GM12878 (cell line): ENCODE data around the gene ENOX1. TPM values are rescaled to one million over a fixed set of nuclear protein-coding genes. Genes with fewer than 3 reads are reported as not detected.

Source experiments
- ATAC-seq: fragments of 200-7000 bp; cut with Tn5 transposase; 3 replicates; pipeline ENCODE4 v1.9.1; 2020; ENCODE audit warnings: mild to moderate bottlenecking, moderate library complexity
- BruUV-seq: library from RNA; stranded (reverse); fragments of 400-500 nt; replicated peaks from 2 replicates; lab custom pipeline; 2021; lab: Mats Ljungman, UMichigan
- CTCF ChIA-PET: fragments of 300-600 bp; sonication (Branson Sonifier 250); formaldehyde crosslinking; extraction: SDS; loops from one replicate; lab custom pipeline; 2021; ENCODE audit warnings: inconsistent platforms; lab: Yijun Ruan, JAX
- POLR2A ChIA-PET: fragments of 350-600 bp; formaldehyde crosslinking; extraction: SDS; loops from one replicate; lab custom pipeline; 2021; ENCODE audit warnings: inconsistent platforms; lab: Charles Lee
- RAD21 ChIA-PET: fragments of 300-600 bp; sonication (Branson Sonifier 250); formaldehyde crosslinking; loops from one replicate; lab custom pipeline; 2023; ENCODE audit warnings: antibody characterized with exemption; ENCODE audit not compliant: unreplicated experiment; lab: Charles Lee
- SMC1A ChIA-PET: fragments of 300-600 bp; sonication (Branson Sonifier 250); formaldehyde crosslinking; loops from one replicate; lab custom pipeline; 2023; ENCODE audit not compliant: unreplicated experiment, uncharacterized antibody; lab: Charles Lee
- DNase-seq: peaks from one replicate; pipeline ENCODE4 v3.0.0-alpha.2; 2011; ENCODE audit warnings: low read depth, low spot score
- FAIRE-seq: peaks from 3 replicates; lab custom pipeline; 2011; peaks lifted over from hg19 to GRCh38; lab: Jason Lieb, UNC
- H2AFZ ChIP-seq: 2 replicates; pipeline ENCODE4 v1.6.0; 2011; ENCODE audit warnings: low read depth, low read length, control low read depth; ENCODE audit not compliant: control insufficient read depth
- H3K27ac ChIP-seq: 2 replicates; pipeline ENCODE4 v1.5.1; 2011; ENCODE audit warnings: control low read depth; ENCODE audit not compliant: control insufficient read depth, insufficient read depth
- H3K27me3 ChIP-seq, 2 experiments: replicated peaks in 1 of 2; 2 replicates each; pipeline versions ENCODE4 v1.6.0 to v1.6.1; 2011; ENCODE audit warnings: low read length in 1 of 2; ENCODE audit not compliant: control insufficient read depth in 2 of 2, insufficient read depth in 2 of 2
- H3K36me3 ChIP-seq, 2 experiments: 2 replicates each; pipeline ENCODE4 v1.5.1; 2011; ENCODE audit warnings: low read length in 1 of 2; ENCODE audit not compliant: control insufficient read depth in 2 of 2, insufficient read depth in 2 of 2
- H3K4me1 ChIP-seq: 2 replicates; pipeline ENCODE4 v1.6.1; 2011; ENCODE audit warnings: mild to moderate bottlenecking, low read length, moderate library complexity, mixed read lengths; ENCODE audit not compliant: control insufficient read depth, insufficient read depth
- H3K4me2 ChIP-seq: 2 replicates; pipeline ENCODE4 v1.6.0; 2011; ENCODE audit warnings: control low read depth; ENCODE audit not compliant: control insufficient read depth, insufficient read depth
- H3K4me3 ChIP-seq: fragments of 200-600 bp; sonication (generic); 2 replicates; pipeline ENCODE4 v1.5.1; 2016
- H3K79me2 ChIP-seq: 2 replicates; pipeline ENCODE4 v1.6.0; 2011; ENCODE audit warnings: low read length; ENCODE audit not compliant: control insufficient read depth, insufficient read depth
- H3K9ac ChIP-seq: 2 replicates; pipeline ENCODE4 v1.8.0; 2011; ENCODE audit warnings: low read length, control low read depth, mixed read lengths; ENCODE audit not compliant: control insufficient read depth, insufficient read depth
- H3K9me3 ChIP-seq: replicated peaks from 3 replicates; pipeline ENCODE4 v1.5.1; 2011; ENCODE audit warnings: mild to moderate bottlenecking, low read length; ENCODE audit not compliant: control insufficient read depth, insufficient read depth
- H4K20me1 ChIP-seq: 2 replicates; pipeline ENCODE4 v1.6.0; 2011; ENCODE audit not compliant: control insufficient read depth, insufficient read depth
- ATF7 ChIP-seq: fragments of 450-650 bp; IDR thresholded peaks from 2 replicates; pipeline ENCODE4 v1.6.1; 2016; ENCODE audit warnings: low read depth, mild to moderate bottlenecking
- BMI1 ChIP-seq: fragments of 450-650 bp; IDR thresholded peaks from 2 replicates; pipeline ENCODE4 v1.6.1; 2016; ENCODE audit warnings: mild to moderate bottlenecking, moderate library complexity, borderline replicate concordance
- CBFB ChIP-seq: IDR thresholded peaks from 2 replicates; pipeline ENCODE4 v1.6.1; 2016; ENCODE audit warnings: antibody characterized with exemption, low read depth
- CHD1 ChIP-seq: IDR thresholded peaks from 2 replicates; pipeline ENCODE4 v1.6.1; 2012; ENCODE audit warnings: low read depth, low read length, improper control_type of control experiment
- KDM1A ChIP-seq: fragments of 200-600 bp; sonication (generic); IDR thresholded peaks from 2 replicates; pipeline ENCODE4 v1.6.1; 2016; ENCODE audit warnings: borderline replicate concordance
- KLF5 ChIP-seq: fragments of 450-650 bp; IDR thresholded peaks from 2 replicates; pipeline ENCODE4 v1.6.1; 2014; ENCODE audit warnings: mild to moderate bottlenecking; ENCODE audit not compliant: partially characterized antibody
- NRF1 ChIP-seq: conservative IDR thresholded peaks from 2 replicates; pipeline ENCODE4 v1.6.1; 2011; ENCODE audit warnings: mild to moderate bottlenecking, low read depth, low read length, improper control_type of control experiment
- POLR2AphosphoS2 ChIP-seq: IDR thresholded peaks from 2 replicates; pipeline ENCODE4 v1.6.1; 2011; ENCODE audit warnings: low read depth, mild to moderate bottlenecking, low read length, improper control_type of control experiment, moderate library complexity
- RBBP5 ChIP-seq: fragments of 200-600 bp; sonication (generic); conservative IDR thresholded peaks from 2 replicates; pipeline ENCODE4 v1.6.1; 2016
- WRNIP1 ChIP-seq: IDR thresholded peaks from 2 replicates; pipeline ENCODE4 v1.6.1; 2011; ENCODE audit warnings: low read depth, low read length, improper control_type of control experiment, borderline replicate concordance
- WGBS: methylation state at CpG from one replicate; pipeline ENCODE4 v1.1.6; 2016; ENCODE audit warnings: low lambda C conversion rate; ENCODE audit not compliant: insufficient replicate concordance, insufficient coverage; ENCODE audit errors: missing lambda C conversion rate; 5-methylcytosine and 5-hydroxymethylcytosine counted together
- in situ Hi-C: fragments of 300-500 bp; cut with MboI; formaldehyde crosslinking; loops from 9 replicates; pipeline ENCODE4 v1.14.3; 2018; ENCODE audit warnings: mixed read lengths
- intact Hi-C: fragments of 100-400 bp; cut with micrococcal nuclease; formaldehyde crosslinking; loops from one replicate; pipeline ENCODE4 v1.14.2; 2022; ENCODE audit not compliant: unreplicated experiment
- polyA plus RNA-seq, 11 experiments: library from polyadenylated mRNA; depleted of rRNA in 4 of 11; unstranded in 6 of 11; stranded (reverse) in 5 of 11; fragments of >200 nt; fragmentation: Nextera tagmentation in 4 of 11; fragmentation: Illumina TruSeq in 1 of 11; extraction: Ambion mirVana in 4 of 11; extraction: Trizol in 1 of 11; gene quantifications; 1 replicate in 1 of 11; 2 replicates in 10 of 11; pipeline versions ENCODE4 v1.2.1 to v1.2.3, GENCODE V29; 2011 to 2016; ENCODE audit warnings: inconsistent platforms in 2 of 11, missing spikeins in 2 of 11, low read depth in 1 of 11
- total RNA-seq, 4 experiments: library from RNA; depleted of rRNA in 3 of 4; stranded (reverse); fragments of >200 nt in 3 of 4; fragmentation: Illumina TruSeq in 1 of 4; extraction: Trizol in 1 of 4; gene quantifications; 2 replicates each; pipeline versions ENCODE4 v1.2.1 to v1.2.3, GENCODE V29; 2013 to 2021
- TF ChIP-seq, protein P1 (sequence below): IDR thresholded peaks from 2 replicates; pipeline ENCODE4 v1.6.1; 2011; ENCODE audit warnings: borderline replicate concordance, low read depth, mild to moderate bottlenecking, moderate library complexity, low read length; ENCODE audit not compliant: insufficient read depth, poor library complexity, severe bottlenecking
- TF ChIP-seq, protein P2 (sequence below): fragments of 450-650 bp; formaldehyde crosslinking; IDR thresholded peaks from 2 replicates; pipeline ENCODE4 v1.4.0; 2020; ENCODE audit warnings: mild to moderate bottlenecking, moderate library complexity
- TF ChIP-seq, protein P3 (sequence below): fragments of 450-650 bp; IDR thresholded peaks from 2 replicates; pipeline ENCODE4 v1.6.1; 2017; ENCODE audit warnings: mild to moderate bottlenecking, moderate library complexity

The ENOX1 gene
- total and polyA plus RNA-seq, 10 of the 15 experiments (the other 5 are each of a cell fraction or from before 2014, with no cell fraction given), result 0.11 to 0.26 (median 0.15) TPM

DNA sequence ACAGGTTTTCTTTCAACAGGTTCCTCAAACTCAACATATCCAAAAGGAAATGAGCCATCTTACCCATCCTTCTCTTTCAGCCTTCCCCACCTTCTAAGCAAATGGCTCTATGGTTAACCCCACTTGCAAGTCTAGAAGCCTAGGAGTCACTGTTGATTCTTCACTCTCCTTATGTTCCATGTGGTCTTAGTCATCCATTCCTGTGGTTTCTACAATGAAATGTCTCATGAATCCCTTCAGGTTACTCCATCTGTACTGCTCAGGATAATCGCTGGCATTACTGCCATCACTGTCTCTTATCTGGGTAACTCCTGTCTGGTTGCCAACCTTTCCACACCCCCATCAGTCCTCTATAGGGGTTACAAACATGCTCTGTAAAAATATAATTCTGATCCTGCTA lies 381.3 kb downstream of the ENOX1 start:
- ATAC-seq (no peak), FAIRE-seq (no peak), DNase-seq (no peak)
- 100% methylated on average over 1 of the region's 1 CpG for WGBS
- CTCF ChIA-PET, result no interaction called here
- H3K27ac ChIP-seq, result no peak overlapping the region
- no peak overlapping the region for H3K4me3 ChIP-seq
- TF ChIP-seq KLF5, result no peak
- no peak for TF ChIP-seq NRF1
- no peak for TF ChIP-seq WRNIP1
- no peak for TF ChIP-seq CHD1
- no peak for TF ChIP-seq BMI1
- no peak for TF ChIP-seq KDM1A
- no peak for TF ChIP-seq ATF7
- no peak for TF ChIP-seq POLR2AphosphoS2
- TF ChIP-seq, protein P1, sequence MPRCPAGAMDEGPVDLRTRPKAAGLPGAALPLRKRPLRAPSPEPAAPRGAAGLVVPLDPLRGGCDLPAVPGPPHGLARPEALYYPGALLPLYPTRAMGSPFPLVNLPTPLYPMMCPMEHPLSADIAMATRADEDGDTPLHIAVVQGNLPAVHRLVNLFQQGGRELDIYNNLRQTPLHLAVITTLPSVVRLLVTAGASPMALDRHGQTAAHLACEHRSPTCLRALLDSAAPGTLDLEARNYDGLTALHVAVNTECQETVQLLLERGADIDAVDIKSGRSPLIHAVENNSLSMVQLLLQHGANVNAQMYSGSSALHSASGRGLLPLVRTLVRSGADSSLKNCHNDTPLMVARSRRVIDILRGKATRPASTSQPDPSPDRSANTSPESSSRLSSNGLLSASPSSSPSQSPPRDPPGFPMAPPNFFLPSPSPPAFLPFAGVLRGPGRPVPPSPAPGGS, result no peak
- no peak for TF ChIP-seq CBFB
- TF ChIP-seq, protein P2, sequence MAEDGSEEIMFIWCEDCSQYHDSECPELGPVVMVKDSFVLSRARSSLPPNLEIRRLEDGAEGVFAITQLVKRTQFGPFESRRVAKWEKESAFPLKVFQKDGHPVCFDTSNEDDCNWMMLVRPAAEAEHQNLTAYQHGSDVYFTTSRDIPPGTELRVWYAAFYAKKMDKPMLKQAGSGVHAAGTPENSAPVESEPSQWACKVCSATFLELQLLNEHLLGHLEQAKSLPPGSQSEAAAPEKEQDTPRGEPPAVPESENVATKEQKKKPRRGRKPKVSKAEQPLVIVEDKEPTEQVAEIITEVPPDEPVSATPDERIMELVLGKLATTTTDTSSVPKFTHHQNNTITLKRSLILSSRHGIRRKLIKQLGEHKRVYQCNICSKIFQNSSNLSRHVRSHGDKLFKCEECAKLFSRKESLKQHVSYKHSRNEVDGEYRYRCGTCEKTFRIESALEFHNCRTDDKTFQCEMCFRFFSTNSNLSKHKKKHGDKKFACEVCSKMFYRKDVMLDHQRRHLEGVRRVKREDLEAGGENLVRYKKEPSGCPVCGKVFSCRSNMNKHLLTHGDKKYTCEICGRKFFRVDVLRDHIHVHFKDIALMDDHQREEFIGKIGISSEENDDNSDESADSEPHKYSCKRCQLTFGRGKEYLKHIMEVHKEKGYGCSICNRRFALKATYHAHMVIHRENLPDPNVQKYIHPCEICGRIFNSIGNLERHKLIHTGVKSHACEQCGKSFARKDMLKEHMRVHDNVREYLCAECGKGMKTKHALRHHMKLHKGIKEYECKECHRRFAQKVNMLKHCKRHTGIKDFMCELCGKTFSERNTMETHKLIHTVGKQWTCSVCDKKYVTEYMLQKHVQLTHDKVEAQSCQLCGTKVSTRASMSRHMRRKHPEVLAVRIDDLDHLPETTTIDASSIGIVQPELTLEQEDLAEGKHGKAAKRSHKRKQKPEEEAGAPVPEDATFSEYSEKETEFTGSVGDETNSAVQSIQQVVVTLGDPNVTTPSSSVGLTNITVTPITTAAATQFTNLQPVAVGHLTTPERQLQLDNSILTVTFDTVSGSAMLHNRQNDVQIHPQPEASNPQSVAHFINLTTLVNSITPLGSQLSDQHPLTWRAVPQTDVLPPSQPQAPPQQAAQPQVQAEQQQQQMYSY (CRISPR knock-in tag), result no peak
- TF ChIP-seq, protein P3, sequence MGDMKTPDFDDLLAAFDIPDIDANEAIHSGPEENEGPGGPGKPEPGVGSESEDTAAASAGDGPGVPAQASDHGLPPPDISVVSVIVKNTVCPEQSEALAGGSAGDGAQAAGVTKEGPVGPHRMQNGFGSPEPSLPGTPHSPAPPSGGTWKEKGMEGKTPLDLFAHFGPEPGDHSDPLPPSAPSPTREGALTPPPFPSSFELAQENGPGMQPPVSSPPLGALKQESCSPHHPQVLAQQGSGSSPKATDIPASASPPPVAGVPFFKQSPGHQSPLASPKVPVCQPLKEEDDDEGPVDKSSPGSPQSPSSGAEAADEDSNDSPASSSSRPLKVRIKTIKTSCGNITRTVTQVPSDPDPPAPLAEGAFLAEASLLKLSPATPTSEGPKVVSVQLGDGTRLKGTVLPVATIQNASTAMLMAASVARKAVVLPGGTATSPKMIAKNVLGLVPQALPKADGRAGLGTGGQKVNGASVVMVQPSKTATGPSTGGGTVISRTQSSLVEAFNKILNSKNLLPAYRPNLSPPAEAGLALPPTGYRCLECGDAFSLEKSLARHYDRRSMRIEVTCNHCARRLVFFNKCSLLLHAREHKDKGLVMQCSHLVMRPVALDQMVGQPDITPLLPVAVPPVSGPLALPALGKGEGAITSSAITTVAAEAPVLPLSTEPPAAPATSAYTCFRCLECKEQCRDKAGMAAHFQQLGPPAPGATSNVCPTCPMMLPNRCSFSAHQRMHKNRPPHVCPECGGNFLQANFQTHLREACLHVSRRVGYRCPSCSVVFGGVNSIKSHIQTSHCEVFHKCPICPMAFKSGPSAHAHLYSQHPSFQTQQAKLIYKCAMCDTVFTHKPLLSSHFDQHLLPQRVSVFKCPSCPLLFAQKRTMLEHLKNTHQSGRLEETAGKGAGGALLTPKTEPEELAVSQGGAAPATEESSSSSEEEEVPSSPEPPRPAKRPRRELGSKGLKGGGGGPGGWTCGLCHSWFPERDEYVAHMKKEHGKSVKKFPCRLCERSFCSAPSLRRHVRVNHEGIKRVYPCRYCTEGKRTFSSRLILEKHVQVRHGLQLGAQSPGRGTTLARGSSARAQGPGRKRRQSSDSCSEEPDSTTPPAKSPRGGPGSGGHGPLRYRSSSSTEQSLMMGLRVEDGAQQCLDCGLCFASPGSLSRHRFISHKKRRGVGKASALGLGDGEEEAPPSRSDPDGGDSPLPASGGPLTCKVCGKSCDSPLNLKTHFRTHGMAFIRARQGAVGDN, result no peak
- no peak for TF ChIP-seq RBBP5
- no peak overlapping the region for H3K9ac ChIP-seq
- H3K4me2 ChIP-seq, result no peak overlapping the region
- RAD21 ChIA-PET, result no interaction called here
- H3K9me3 ChIP-seq, result no peaks in the 10 kb centered on the region
- H3K4me1 ChIP-seq, result no peaks in the 10 kb centered on the region
- H3K36me3 ChIP-seq, result no peaks in the 10 kb centered on the region
- BruUV-seq, result no TSS peak
- in situ Hi-C loops, result loop anchor here (5.0 kb wide), 1 partner anchor 48 kb away; no protein-coding TSS in a partner anchor
- H3K79me2 ChIP-seq, result no peaks in the 10 kb centered on the region
- H3K27me3 ChIP-seq, result no peaks in the 10 kb centered on the region
- POLR2A ChIA-PET, result no interaction called here
- intact Hi-C loops, result no loop called here
- H4K20me1 ChIP-seq, result no peaks in the 10 kb centered on the region
- H2AFZ ChIP-seq, result no peak overlapping the region
- SMC1A ChIA-PET, result no interaction called here
